ENCODE data around the gene GPR137.

GPR137 gene

DNA sequence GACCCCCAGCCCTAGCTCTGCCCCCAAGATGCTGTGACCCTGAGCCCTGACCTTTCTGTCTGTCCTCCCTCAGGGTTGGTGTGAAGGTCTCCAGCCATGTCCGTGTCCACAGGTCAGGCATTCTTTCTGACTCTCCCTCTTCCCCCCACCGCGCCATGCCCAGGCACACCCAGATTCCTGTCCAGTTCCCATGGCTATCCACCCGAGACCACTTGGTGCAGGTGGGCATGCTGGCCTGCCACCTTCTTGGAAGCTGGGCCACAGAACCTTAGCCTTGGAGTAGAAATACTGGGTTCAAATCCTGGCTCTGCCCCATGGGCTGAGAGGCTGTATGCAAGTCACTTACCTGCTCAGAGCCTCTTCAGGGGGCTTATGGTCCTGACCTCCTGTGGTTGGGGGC is 36.6 kb upstream of the GPR137 start (continued):
- TF ChIP-seq, protein P1, sequence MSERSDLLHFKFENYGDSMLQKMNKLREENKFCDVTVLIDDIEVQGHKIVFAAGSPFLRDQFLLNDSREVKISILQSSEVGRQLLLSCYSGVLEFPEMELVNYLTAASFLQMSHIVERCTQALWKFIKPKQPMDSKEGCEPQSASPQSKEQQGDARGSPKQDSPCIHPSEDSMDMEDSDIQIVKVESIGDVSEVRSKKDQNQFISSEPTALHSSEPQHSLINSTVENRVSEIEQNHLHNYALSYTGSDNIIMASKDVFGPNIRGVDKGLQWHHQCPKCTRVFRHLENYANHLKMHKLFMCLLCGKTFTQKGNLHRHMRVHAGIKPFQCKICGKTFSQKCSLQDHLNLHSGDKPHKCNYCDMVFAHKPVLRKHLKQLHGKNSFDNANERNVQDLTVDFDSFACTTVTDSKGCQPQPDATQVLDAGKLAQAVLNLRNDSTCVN (tag by site-specific recombination; optimal IDR thresholded peaks at IDR 0.05): no peak

DNA sequence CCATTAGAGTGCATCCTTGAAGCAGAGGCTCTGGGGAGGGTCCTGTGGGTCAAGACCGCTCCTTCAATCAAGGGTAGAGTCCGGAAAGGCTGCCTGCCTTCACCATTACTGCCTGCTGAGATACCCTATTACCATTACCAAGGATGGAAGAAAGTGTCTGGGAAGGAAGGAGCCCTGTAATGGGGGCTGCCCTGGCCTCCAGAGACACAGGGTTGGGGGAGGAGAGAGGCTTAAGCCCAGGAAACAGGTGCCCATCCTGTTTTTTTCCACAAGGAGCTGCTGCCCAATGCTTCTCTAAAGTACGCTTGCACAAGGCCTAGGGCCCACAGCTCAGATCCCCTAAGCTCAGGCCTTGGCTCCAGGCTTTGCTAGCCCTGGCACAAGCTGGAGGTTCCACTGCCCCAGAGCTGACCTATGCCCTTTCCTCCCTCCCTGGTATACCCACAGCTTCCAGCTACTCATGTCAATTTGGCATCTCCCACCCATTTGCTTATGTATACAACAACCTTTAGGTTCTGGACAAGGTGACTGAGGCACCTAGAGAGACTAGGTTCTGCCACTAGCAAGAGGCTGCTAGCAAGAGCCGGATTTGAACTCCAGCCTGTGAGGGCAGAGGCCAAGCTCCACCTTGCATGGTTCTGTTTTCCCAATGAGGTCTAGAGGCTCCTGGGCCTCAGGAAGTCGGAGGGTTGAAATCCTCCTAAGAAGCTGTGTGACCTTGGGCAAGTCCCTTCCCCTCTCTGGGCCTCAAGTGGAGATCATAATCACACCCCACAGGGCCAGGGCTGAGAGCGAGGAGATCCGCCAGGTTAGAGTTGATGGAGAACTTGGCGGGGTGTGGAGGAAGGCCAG is 35.9 kb upstream of the GPR137 start:
- no peak overlapping the region for H3K4me3 ChIP-seq (ENCODE audit: low read depth, low read length)
- ChIA-PET POLR2A (interaction anchor here (0.9 to 4.2 kb wide), 4 partner anchors 9 to 68 kb away, joined by 4 to 52 read pairs (median 6); partner anchors contain the start of genes FKBP2 and PRDX5), CTCF (interaction anchor here (0.7 to 3.6 kb wide), 12 partner anchors 8 to 105 kb away, joined by 3 to 48 read pairs (median 4); partner anchors contain the start of genes CATSPERZ and FKBP2)
- TF ChIP-seq, protein P2, sequence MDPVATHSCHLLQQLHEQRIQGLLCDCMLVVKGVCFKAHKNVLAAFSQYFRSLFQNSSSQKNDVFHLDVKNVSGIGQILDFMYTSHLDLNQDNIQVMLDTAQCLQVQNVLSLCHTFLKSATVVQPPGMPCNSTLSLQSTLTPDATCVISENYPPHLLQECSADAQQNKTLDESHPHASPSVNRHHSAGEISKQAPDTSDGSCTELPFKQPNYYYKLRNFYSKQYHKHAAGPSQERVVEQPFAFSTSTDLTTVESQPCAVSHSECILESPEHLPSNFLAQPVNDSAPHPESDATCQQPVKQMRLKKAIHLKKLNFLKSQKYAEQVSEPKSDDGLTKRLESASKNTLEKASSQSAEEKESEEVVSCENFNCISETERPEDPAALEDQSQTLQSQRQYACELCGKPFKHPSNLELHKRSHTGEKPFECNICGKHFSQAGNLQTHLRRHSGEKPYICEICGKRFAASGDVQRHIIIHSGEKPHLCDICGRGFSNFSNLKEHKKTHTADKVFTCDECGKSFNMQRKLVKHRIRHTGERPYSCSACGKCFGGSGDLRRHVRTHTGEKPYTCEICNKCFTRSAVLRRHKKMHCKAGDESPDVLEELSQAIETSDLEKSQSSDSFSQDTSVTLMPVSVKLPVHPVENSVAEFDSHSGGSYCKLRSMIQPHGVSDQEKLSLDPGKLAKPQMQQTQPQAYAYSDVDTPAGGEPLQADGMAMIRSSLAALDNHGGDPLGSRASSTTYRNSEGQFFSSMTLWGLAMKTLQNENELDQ (tag by site-specific recombination; IDR thresholded peaks at IDR 0.05; ENCODE audit: low read depth): no peak
- TF ChIP-seq MZF1 (tag by site-specific recombination; IDR thresholded peaks at IDR 0.05; ENCODE audit: borderline replicate concordance) (no peak), ZNF155 (tag by site-specific recombination; IDR thresholded peaks at IDR 0.05) (no peak), ZNF366 (tag by site-specific recombination; conservative IDR thresholded peaks at IDR 0.05) (no peak), ZNF768 (tag by site-specific recombination; IDR thresholded peaks at IDR 0.05) (peak; percentile 97), SETDB1 (IDR thresholded peaks at IDR 0.05; ENCODE audit: insufficient read length, low read length) (no peak), ZBTB7A (tag by site-specific recombination; IDR thresholded peaks at IDR 0.05; ENCODE audit: low read depth) (no peak)
- TF ChIP-seq, protein P3, sequence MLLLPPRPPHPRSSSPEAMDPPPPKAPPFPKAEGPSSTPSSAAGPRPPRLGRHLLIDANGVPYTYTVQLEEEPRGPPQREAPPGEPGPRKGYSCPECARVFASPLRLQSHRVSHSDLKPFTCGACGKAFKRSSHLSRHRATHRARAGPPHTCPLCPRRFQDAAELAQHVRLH (tag by site-specific recombination; IDR thresholded peaks at IDR 0.05): peak; percentile 73
- H3K27ac ChIP-seq (ENCODE audit: extremely low read depth, low read depth, low read length): no peak overlapping the region
- peaks cover 0 to 12% of the 10 kb centered on the region in 2 experiments; a peak in 1 of 3 replicates for H3K36me3 ChIP-seq (ENCODE audit: control insufficient read depth in 2 of 2, insufficient read depth in 1 of 2, low read length in 2 of 2)
- H3K4me1 ChIP-seq (ENCODE audit: control insufficient read depth, insufficient read depth, low read length): peaks cover 10% of the 10 kb centered on the region
- H3K9me3 ChIP-seq (ENCODE audit: control insufficient read depth, insufficient read depth, low read depth, low read length): no peaks in the 10 kb centered on the region

DNA sequence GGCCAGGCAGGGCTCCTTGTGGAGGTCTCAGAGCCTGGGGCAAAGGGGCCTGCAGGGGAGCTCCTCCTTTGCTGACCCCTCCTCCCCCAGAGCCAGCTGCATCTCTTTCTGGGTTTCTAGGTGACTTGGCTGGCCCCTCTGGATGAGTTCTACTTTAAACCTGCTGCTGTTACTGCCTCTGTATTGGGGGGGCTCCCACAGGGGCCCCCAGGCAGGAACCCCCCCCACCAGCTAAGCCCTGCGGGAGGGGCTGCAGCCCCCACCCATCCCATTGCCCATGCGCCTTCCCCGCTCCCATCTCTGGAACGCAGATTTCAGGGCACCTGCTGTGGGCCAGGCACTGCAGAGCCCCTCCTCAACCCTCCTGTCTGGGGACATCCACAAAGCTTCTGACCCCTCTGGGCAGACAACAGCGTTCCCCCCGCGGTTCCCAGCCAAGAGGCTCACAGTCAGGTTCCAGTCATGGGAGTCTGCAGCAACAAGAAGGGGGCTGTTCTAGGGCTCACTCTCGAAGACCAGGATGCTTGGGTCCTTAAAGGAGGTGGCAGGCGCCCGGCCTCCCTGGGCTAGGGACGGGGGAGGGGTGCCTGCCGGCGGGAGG is 35.1 kb upstream of the GPR137 start:
- Histone ChIP-seq H3K4me3 (ENCODE audit: low read depth, low read length) (peak overlapping the region; percentile 48), H3K4me1 (ENCODE audit: control insufficient read depth, insufficient read depth, low read length) (peaks cover 10% of the 10 kb centered on the region), H3K36me3 (ENCODE audit: control insufficient read depth in 2 of 2, insufficient read depth in 1 of 2, low read length in 2 of 2) (peaks cover 0 to 15% of the 10 kb centered on the region in 2 experiments; a peak in 1 of 3 replicates), H3K9me3 (ENCODE audit: control insufficient read depth, insufficient read depth, low read depth, low read length) (no peaks in the 10 kb centered on the region), H3K27ac (ENCODE audit: extremely low read depth, low read depth, low read length) (no peak overlapping the region; the same call in 1 of the 2 replicates)
- TF ChIP-seq, protein P4, sequence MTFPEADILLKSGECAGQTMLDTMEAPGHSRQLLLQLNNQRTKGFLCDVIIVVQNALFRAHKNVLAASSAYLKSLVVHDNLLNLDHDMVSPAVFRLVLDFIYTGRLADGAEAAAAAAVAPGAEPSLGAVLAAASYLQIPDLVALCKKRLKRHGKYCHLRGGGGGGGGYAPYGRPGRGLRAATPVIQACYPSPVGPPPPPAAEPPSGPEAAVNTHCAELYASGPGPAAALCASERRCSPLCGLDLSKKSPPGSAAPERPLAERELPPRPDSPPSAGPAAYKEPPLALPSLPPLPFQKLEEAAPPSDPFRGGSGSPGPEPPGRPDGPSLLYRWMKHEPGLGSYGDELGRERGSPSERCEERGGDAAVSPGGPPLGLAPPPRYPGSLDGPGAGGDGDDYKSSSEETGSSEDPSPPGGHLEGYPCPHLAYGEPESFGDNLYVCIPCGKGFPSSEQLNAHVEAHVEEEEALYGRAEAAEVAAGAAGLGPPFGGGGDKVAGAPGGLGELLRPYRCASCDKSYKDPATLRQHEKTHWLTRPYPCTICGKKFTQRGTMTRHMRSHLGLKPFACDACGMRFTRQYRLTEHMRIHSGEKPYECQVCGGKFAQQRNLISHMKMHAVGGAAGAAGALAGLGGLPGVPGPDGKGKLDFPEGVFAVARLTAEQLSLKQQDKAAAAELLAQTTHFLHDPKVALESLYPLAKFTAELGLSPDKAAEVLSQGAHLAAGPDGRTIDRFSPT (tag by site-specific recombination; IDR thresholded peaks at IDR 0.05): peak; percentile 58; the same call in 1 of the 2 replicates
- peak; percentile 94; the same call in 1 of the 2 replicates for TF ChIP-seq GLIS2 (tag by site-specific recombination; IDR thresholded peaks at IDR 0.05)
- peak; percentile 39; the same call in 1 of the 2 replicates for TF ChIP-seq WT1 (tag by site-specific recombination; IDR thresholded peaks at IDR 0.05)
- no peak for TF ChIP-seq YY1 (tag by site-specific recombination; IDR thresholded peaks at IDR 0.05)
- TF ChIP-seq ZBTB20 (tag by site-specific recombination; IDR thresholded peaks at IDR 0.05): peak; percentile 69
- TF ChIP-seq, protein P5, sequence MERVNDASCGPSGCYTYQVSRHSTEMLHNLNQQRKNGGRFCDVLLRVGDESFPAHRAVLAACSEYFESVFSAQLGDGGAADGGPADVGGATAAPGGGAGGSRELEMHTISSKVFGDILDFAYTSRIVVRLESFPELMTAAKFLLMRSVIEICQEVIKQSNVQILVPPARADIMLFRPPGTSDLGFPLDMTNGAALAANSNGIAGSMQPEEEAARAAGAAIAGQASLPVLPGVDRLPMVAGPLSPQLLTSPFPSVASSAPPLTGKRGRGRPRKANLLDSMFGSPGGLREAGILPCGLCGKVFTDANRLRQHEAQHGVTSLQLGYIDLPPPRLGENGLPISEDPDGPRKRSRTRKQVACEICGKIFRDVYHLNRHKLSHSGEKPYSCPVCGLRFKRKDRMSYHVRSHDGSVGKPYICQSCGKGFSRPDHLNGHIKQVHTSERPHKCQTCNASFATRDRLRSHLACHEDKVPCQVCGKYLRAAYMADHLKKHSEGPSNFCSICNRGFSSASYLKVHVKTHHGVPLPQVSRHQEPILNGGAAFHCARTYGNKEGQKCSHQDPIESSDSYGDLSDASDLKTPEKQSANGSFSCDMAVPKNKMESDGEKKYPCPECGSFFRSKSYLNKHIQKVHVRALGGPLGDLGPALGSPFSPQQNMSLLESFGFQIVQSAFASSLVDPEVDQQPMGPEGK (tag by site-specific recombination; IDR thresholded peaks at IDR 0.05): peak; percentile 59
- TF ChIP-seq ZBTB7A (tag by site-specific recombination; IDR thresholded peaks at IDR 0.05; ENCODE audit: low read depth): no peak
- TF ChIP-seq ZIC2 (tag by site-specific recombination; IDR thresholded peaks at IDR 0.05): peak; percentile 77
- CTCF ChIA-PET: interaction anchor here (0.6 to 3.6 kb wide), 19 partner anchors 8 to 227 kb away, joined by 3 to 48 read pairs (median 4); partner anchors contain the start of genes BAD, CATSPERZ and FKBP2
- POLR2A ChIA-PET: interaction anchor here (1.2 to 4.2 kb wide), 3 partner anchors 9 to 67 kb away, joined by 4 to 52 read pairs (median 8); partner anchors contain the start of genes FKBP2 and PRDX5
